ENCODE measurements around the gene AMBRA1. TPM values are rescaled to one million over a fixed set of nuclear protein-coding genes. Genes with fewer than 3 reads are reported as not detected.
A peak's percentile ranks its signal among the peaks of the same experiment; 100 is the strongest.

The AMBRA1 gene
- total and polyA plus RNA-seq, 2 of the 8 experiments (the other 6 are each of a cell fraction or from before 2014, with no cell fraction given) = 14.2 to 37.4 TPM

DNA sequence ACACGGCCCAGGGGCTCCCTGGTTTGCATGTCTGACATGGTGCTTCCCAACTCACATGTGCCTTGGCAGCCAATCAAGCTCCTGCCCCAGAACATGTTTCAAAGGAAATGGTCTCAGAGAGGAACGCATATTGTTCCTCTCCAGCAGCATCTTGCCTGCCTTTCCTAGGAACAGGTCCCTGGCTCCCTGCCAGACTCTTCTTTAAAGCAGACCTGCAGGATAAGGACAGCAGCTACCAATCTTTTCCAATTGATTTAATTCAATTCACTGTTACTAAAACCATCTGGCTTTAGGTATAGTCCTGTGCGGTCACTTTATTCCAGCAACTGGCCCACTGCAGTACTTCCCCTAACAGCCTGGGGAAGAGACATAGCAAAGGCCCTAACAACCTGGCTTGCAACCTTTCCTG lies 79.9 kb downstream of the AMBRA1 start:
- Histone ChIP-seq H3K14ac (ENCODE audit: insufficient read length) (no peak overlapping the region), H4K5ac (ENCODE audit: insufficient read length, low read depth, low read length) (no peak overlapping the region), H3K9ac (replicated peaks in 1 of 4; ENCODE audit: extremely low read depth in 1 of 4, low read depth in 3 of 4, low read length in 3 of 4) (no peak overlapping the region), H3K79me2 (ENCODE audit: control insufficient read depth in 1 of 2, insufficient read depth in 2 of 2, low read length in 2 of 2) (peaks cover 0 to 13% of the 10 kb centered on the region in 2 experiments; a peak in 2 of 4 replicates), H3K23me2 (ENCODE audit: low read depth, low read length) (no peaks in the 10 kb centered on the region), H3K79me1 (ENCODE audit: low read depth, low read length) (peaks cover 3% of the 10 kb centered on the region; the same call in 1 of the 2 replicates), H3K27me3 (replicated peaks in 1 of 4; ENCODE audit: control insufficient read depth in 3 of 4, extremely low read depth in 1 of 4, insufficient read depth in 3 of 4, low read length in 3 of 4) (no peaks in the 10 kb centered on the region), H3K4me3 (ENCODE audit: extremely low read depth in 1 of 4, insufficient read depth in 2 of 4, low read depth in 3 of 4, low read length in 4 of 4) (no peak overlapping the region), H4K91ac (replicated peaks; ENCODE audit: insufficient read length, low read length) (no peak overlapping the region), H2AK5ac (ENCODE audit: low read depth, low read length) (no peak overlapping the region), H3K9me3 (ENCODE audit: insufficient read depth in 2 of 2, low read depth in 1 of 2, low read length in 1 of 2) (no peaks in the 10 kb centered on the region), H3K23ac (ENCODE audit: insufficient read length) (no peak overlapping the region), H2BK12ac (ENCODE audit: low read depth, low read length) (no peak overlapping the region), H3K18ac (ENCODE audit: extremely low read depth, low read length) (no peak overlapping the region), H3K27ac (ENCODE audit: low read depth, low read length) (no peak overlapping the region), H3K56ac (replicated peaks; ENCODE audit: insufficient read length, low read depth, low read length) (no peak overlapping the region), H2BK20ac (ENCODE audit: low read length) (no peak overlapping the region), H3K4me1 (replicated peaks in 1 of 4; ENCODE audit: control insufficient read depth in 3 of 4, insufficient read depth in 4 of 4, low read length in 3 of 4) (peaks cover 4 to 10% (median 6%) of the 10 kb centered on the region in 4 experiments; a peak in 3 of 7 replicates), H2BK120ac (replicated peaks; ENCODE audit: low read depth, low read length) (no peak overlapping the region), H2BK15ac (ENCODE audit: low read length) (no peak overlapping the region), H2AFZ (ENCODE audit: low read length) (no peak overlapping the region), H4K8ac (ENCODE audit: extremely low read depth, insufficient read depth, low read length) (no peak overlapping the region), H2BK5ac (ENCODE audit: low read depth, low read length) (no peak overlapping the region), H3K36me3 (ENCODE audit: control insufficient read depth in 2 of 4, insufficient read depth in 4 of 4, low read length in 3 of 4) (no peaks in the 10 kb centered on the region), H3K4me2 (ENCODE audit: insufficient read depth in 1 of 2, low read depth in 2 of 2, low read length in 2 of 2) (no peak overlapping the region; a peak in 1 of 4 replicates), H4K20me1 (replicated peaks in 1 of 2; ENCODE audit: control insufficient read depth in 1 of 2, insufficient read depth in 2 of 2, low read length in 2 of 2) (peaks cover 0 to 2% of the 10 kb centered on the region in 2 experiments), H3K4ac (replicated peaks; ENCODE audit: insufficient read length, low read depth, low read length) (no peak overlapping the region)
- DNase-seq (ENCODE audit: low read depth in 1 of 2, low spot score in 2 of 2) (no peak), FAIRE-seq (no peak)
- CTCF ChIA-PET (ENCODE audit: partially characterized antibody) = interaction anchor here (0.6 to 1.2 kb wide), 7 partner anchors 8 to 131 kb away, joined by 3 to 6 read pairs (median 4); no protein-coding TSS in a partner anchor
- WGBS, 2 experiments (ENCODE audit: extremely low coverage in 1 of 2, insufficient coverage in 1 of 2, insufficient read length in 1 of 2, insufficient replicate concordance in 2 of 2, low coverage in 1 of 2, low lambda C conversion rate in 2 of 2, missing lambda C conversion rate in 1 of 2) = 91% methylated on average over 3 of the region's 3 CpGs; no CpG with 5 or more reads in 1 of the 2 experiments
- POLR2A ChIA-PET (ENCODE audit: partially characterized antibody) = interaction anchor here (0.6 kb wide), 1 partner anchor 36 kb away, joined by 3 read pairs; no protein-coding TSS in a partner anchor
- TF ChIP-seq BCL11A (IDR thresholded peaks at IDR 0.05; ENCODE audit: low read depth in 2 of 2, low read length in 2 of 2) (no peak), FOSL1 (IDR thresholded peaks at IDR 0.05; ENCODE audit: insufficient read depth, low read depth, low read length) (no peak), POLR2AphosphoS5 (IDR thresholded peaks at IDR 0.05; ENCODE audit: low read depth, low read length) (no peak), BACH1 (IDR thresholded peaks at IDR 0.05; ENCODE audit: low read length) (no peak), NANOG (IDR thresholded peaks at IDR 0.05; ENCODE audit: insufficient read depth, low read depth, low read length, poor library complexity, severe bottlenecking) (no peak)
- TF ChIP-seq, protein P1, sequence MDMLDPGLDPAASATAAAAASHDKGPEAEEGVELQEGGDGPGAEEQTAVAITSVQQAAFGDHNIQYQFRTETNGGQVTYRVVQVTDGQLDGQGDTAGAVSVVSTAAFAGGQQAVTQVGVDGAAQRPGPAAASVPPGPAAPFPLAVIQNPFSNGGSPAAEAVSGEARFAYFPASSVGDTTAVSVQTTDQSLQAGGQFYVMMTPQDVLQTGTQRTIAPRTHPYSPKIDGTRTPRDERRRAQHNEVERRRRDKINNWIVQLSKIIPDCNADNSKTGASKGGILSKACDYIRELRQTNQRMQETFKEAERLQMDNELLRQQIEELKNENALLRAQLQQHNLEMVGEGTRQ (IDR thresholded peaks at IDR 0.05; ENCODE audit: low read length) = 0 out of 2 replicates have a peak, but pooled peaks have one; percentile 12

Data from H1 (cell line).